ENCODE results near the gene WDR4. TPM values are rescaled to one million over a fixed set of nuclear protein-coding genes. Genes with fewer than 3 reads are reported as not detected.

Gene WDR4
- polyA plus RNA-seq, 2 of the 4 experiments (the other 2 are of a cell fraction): 25.2 to 35.0 TPM

GRCh38 chr21:42827588-42827987 is 51.8 kb downstream of the WDR4 start:
- DNase-seq (ENCODE audit: low read depth in 1 of 2, low spot score in 1 of 2) (no peak), ATAC-seq (no peak), FAIRE-seq (no peak)
- Histone ChIP-seq H3K9me3 (peaks cover 10% of the 10 kb centered on the region; the same call in 2 of the 3 replicates), H3K4me3 (no peak overlapping the region), H3K4me2 (no peak overlapping the region), H3K4me1 (no peaks in the 10 kb centered on the region), H3K27ac (no peak overlapping the region)
- ChIA-PET POLR2A (no interaction called here), CTCF (interaction anchor here (2.1 kb wide), 1 partner anchor 234 kb away, joined by 5 read pairs; no protein-coding TSS in a partner anchor)
- WGBS (ENCODE audit: missing lambda C conversion rate): 11% methylated on average over 2 of the region's 2 CpGs
- TF ChIP-seq FOSB (CRISPR knock-in tag; IDR thresholded peaks at IDR 0.05): no peak
- TF ChIP-seq NFE2L2 (conservative IDR thresholded peaks at IDR 0.05; ENCODE audit: low read length): no peak
- TF ChIP-seq TP53 (CRISPR knock-in tag; IDR thresholded peaks at IDR 0.05): no peak
- TF ChIP-seq MAFK (IDR thresholded peaks at IDR 0.05; ENCODE audit: partially characterized antibody): no peak
- no peak for TF ChIP-seq ATOH8 (CRISPR knock-in tag; IDR thresholded peaks at IDR 0.05; ENCODE audit: low read depth)
- TF ChIP-seq RCOR1 (IDR thresholded peaks at IDR 0.05; ENCODE audit: low read depth, low read length): no peak
- TF ChIP-seq ZFP36 (IDR thresholded peaks at IDR 0.05; ENCODE audit: borderline replicate concordance, partially characterized antibody): no peak
- TF ChIP-seq HDAC2 (IDR thresholded peaks at IDR 0.05): no peak
- no peak for TF ChIP-seq BHLHE40 (IDR thresholded peaks at IDR 0.05; ENCODE audit: low read depth, low read length)
- no peak for TF ChIP-seq EHMT2 (IDR thresholded peaks at IDR 0.05; ENCODE audit: low read depth)
- no peak for TF ChIP-seq PHF8 (IDR thresholded peaks at IDR 0.05; ENCODE audit: borderline replicate concordance, low read depth)
- no peak for TF ChIP-seq EP300 (IDR thresholded peaks at IDR 0.05)
- no peak for TF ChIP-seq HOXB5 (CRISPR knock-in tag; IDR thresholded peaks at IDR 0.05)

- no peak overlapping the region for H3K4me3 ChIP-seq
- ChIA-PET CTCF (interaction anchor here (1.2 to 1.6 kb wide), 3 partner anchors 10 to 27 kb away, joined by 3 read pairs; no protein-coding TSS in a partner anchor), POLR2A (no interaction called here)
- no peaks in the 10 kb centered on the region; the same call in 2 of the 3 replicates for H3K9me3 ChIP-seq
- H3K27ac ChIP-seq: no peak overlapping the region
- 59% methylated on average over 8 of the region's 8 CpGs for WGBS (ENCODE audit: missing lambda C conversion rate)
- FAIRE-seq (no peak), ATAC-seq (no peak), DNase-seq (ENCODE audit: low read depth in 1 of 2, low spot score in 1 of 2) (no peak)
- H3K4me2 ChIP-seq: no peak overlapping the region
- no peaks in the 10 kb centered on the region for H3K4me1 ChIP-seq
- TF ChIP-seq REST (IDR thresholded peaks at IDR 0.05): no peak
- TF ChIP-seq CBX2 (IDR thresholded peaks at IDR 0.05; ENCODE audit: borderline replicate concordance, low read depth): no peak
- TF ChIP-seq PHF8 (IDR thresholded peaks at IDR 0.05; ENCODE audit: borderline replicate concordance, low read depth): no peak
- TF ChIP-seq CHD2 (IDR thresholded peaks at IDR 0.05; ENCODE audit: low read length, partially characterized antibody): no peak
- TF ChIP-seq TP53 (CRISPR knock-in tag; IDR thresholded peaks at IDR 0.05): no peak
- TF ChIP-seq JUN (IDR thresholded peaks at IDR 0.05): no peak
- TF ChIP-seq ESRRA (IDR thresholded peaks at IDR 0.05; ENCODE audit: borderline replicate concordance, low read length): no peak
- TF ChIP-seq POLR2AphosphoS2 (conservative IDR thresholded peaks at IDR 0.05; ENCODE audit: low read length): no peak
- no peak for TF ChIP-seq RAD21 (conservative IDR thresholded peaks at IDR 0.05 in 1 of 2, IDR thresholded peaks at IDR 0.05 in 1 of 2)
- no peak for TF ChIP-seq MAZ (IDR thresholded peaks at IDR 0.05; ENCODE audit: borderline replicate concordance, low read depth, low read length)
- no peak for TF ChIP-seq EHMT2 (IDR thresholded peaks at IDR 0.05; ENCODE audit: low read depth)
- no peak for TF ChIP-seq ELK1 (IDR thresholded peaks at IDR 0.05; ENCODE audit: low read depth, low read length)
- no peak for TF ChIP-seq RFX5 (IDR thresholded peaks at IDR 0.05)
- no peak for TF ChIP-seq MYC (IDR thresholded peaks at IDR 0.05; ENCODE audit: borderline replicate concordance, low read length)
- no peak for TF ChIP-seq NFE2L2 (conservative IDR thresholded peaks at IDR 0.05; ENCODE audit: low read length)
- no peak for TF ChIP-seq E2F6 (IDR thresholded peaks at IDR 0.05; ENCODE audit: borderline replicate concordance, low read depth)
- no peak for TF ChIP-seq HES2 (IDR thresholded peaks at IDR 0.05)
- TF ChIP-seq ZNF302 (CRISPR knock-in tag; IDR thresholded peaks at IDR 0.05): no peak
- TF ChIP-seq SMC3 (IDR thresholded peaks at IDR 0.05): no peak
These were observed 58.5 kb downstream of the WDR4 start for GRCh38 chr21:42820616-42821465.

Measured in A549 (cell line).